ENCODE measurements around the gene CTBP2. TPM values are rescaled to one million over a fixed set of nuclear protein-coding genes. Genes with fewer than 3 reads are reported as not detected.
"Not testable (repeated sequence)": the region's sequence is repeated elsewhere in the genome, so short reads cannot be mapped to it uniquely, and the experiment has no call there.

The CTBP2 gene
- total RNA-seq, 1 donor from 2014 or later, result 109 TPM

DNA sequence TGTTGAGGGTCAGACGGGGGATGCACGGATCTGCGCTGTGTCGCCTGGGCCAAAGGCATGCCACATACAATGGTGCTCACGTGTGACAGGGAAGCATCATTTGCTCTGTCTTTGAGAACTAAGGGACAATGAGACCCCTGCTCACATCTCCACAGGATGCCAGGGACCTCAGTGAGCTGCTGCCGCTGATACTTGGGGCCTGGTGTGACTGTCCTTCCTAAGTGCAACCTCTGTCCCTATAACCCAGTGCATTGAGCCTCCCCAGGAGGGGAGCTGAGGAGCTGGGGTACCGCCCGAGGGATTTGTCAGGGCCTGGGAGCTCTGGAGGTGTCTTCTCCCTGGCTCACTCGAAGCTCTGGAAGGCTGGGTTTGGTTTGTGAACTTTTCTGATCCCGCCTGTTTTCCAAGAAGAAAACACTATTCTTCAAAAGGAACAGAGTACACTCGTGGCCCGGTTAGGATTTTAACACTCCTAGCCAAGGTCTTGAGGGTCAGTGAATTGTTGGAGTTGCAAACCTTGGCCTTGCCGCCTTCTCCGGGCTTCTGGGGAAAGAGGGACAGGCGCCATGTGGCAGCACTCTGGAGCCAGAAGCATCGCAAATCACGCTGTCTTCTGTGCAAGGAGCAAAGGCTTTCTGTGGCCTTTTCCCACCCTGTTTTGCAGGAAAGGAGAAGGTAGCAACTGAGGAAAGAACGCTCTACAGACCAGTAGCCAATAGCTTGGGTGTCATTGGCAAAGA lies 26.2 kb upstream of the CTBP2 start:
- no peak for DNase-seq (ENCODE audit: low read depth)

DNA sequence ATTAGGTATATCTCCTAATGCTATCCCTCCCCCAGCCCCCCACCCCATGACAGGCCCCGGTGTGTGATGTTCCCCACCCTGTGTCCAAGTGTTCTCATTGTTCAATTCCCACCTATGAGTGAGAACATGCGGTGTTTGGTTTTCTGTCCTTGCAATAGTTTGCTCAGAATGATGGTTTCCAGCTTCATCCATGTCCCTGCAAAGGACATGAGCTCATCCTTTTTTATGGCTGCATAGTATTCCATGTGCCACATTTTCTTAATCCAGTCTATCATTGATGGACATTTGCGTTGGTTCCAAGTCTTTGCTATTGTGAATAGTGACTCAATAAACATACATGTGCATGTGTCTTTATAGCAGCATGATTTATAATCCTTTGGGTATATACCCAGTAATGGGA lies 18.7 kb upstream of the CTBP2 start:
- DNase-seq (ENCODE audit: low read depth), result not testable (repeated sequence)

DNA sequence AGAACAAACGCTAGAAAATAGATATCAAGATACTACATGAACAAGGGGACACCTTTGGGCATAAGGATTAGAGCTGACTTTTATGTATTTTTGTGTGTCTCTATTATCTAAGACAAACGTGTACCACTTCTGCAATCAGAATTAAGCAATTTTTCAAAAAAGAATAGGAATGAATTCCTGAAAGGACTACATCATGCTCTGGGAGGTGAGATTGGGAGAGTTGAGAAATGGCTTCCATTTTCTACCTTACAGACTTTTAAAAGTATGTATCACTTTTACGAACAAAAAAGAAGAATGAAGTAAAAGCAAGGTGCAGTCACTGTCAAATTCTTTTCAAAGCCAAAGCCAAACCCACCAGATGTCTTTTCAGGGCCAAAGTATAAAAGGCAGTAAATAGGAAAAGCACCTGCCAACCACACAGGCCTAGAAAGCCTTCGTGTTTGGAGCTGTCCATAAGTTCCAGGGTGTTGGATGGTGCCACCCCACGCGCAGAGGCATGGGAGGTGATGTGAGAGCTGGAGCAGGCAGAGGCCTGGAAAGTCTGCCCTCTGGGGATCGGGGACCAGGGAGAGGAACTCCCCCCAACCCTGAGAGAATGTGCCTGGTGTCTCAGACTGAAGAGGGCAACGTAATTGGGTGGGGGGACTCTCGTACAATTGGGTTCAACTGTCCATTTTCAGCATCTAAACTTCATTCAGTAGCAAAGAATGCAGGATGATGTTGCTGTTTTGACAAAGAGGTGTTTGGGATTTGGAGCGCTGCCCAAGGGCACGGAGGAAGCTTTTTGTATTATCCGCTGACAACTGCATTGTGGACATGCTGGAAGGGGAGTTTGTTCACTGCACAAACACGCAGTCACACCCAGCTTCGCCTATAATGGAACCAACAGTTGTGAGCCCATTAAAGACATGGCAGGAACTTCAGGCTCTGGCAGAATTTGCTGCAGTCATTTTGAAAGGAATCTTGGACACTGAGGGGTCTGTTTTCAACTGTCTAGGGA lies 17.6 kb upstream of the CTBP2 start:
- DNase-seq (ENCODE audit: low read depth), result no peak

DNA sequence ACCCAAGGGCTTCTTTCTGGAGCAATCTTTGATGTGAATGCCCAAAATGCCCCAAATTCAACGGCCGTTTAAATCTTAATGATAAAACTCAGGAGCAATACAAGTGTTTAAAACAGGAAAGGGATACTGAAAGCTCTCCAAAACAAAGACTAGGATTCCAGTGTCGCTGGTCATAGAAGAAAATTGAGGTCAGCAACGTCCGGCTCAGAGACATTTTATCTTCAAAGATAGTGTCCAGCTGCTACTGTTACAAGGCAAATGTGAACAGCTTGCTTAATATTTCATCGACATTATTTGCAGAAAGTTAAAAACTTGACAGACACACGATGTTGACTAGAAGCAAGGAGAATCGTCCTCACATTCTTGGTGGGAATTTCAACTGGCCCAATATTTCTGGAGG lies 15.4 kb upstream of the CTBP2 start:
- DNase-seq (ENCODE audit: low read depth), result no peak

DNA sequence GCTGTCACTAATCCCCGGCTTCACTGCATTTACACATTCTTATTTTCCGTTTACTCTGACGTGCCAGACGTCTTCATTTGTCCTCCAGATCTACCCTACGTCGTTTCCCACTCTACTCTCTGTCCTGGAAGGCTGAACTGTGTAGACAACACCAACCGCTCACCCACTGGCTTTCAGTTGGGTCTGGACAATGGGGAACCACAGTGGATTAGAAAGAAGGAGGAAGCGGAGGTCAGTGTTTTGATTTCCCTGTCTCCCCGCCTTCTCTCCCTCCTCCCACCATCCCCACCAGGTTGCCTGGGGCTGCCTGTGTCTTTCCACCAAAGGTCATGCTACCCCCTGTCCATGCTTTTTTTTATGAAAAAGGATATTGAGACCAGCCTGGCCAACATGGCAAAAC lies 14.0 kb upstream of the CTBP2 start:
- DNase-seq (ENCODE audit: low read depth), result no peak

DNA sequence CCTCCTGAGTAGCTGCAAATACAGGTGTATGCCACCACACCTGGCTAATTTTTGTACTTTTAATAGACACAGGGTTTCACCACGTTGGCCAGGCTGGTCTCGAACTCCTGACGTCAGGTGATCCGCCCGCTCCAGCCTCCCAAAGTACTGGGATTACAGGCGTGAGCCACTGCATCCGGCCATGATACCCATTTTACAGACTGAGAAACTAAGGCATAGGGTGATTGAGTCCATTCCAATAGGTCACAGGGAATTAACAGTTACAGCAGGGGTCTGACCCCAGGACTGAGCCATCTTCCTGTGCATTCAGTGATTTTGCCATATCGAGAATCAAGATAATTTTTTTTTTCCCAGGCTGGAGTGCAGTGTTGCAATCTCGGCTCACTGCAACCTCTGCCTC lies 12.3 kb upstream of the CTBP2 start:
- no peak for DNase-seq (ENCODE audit: low read depth)

DNA sequence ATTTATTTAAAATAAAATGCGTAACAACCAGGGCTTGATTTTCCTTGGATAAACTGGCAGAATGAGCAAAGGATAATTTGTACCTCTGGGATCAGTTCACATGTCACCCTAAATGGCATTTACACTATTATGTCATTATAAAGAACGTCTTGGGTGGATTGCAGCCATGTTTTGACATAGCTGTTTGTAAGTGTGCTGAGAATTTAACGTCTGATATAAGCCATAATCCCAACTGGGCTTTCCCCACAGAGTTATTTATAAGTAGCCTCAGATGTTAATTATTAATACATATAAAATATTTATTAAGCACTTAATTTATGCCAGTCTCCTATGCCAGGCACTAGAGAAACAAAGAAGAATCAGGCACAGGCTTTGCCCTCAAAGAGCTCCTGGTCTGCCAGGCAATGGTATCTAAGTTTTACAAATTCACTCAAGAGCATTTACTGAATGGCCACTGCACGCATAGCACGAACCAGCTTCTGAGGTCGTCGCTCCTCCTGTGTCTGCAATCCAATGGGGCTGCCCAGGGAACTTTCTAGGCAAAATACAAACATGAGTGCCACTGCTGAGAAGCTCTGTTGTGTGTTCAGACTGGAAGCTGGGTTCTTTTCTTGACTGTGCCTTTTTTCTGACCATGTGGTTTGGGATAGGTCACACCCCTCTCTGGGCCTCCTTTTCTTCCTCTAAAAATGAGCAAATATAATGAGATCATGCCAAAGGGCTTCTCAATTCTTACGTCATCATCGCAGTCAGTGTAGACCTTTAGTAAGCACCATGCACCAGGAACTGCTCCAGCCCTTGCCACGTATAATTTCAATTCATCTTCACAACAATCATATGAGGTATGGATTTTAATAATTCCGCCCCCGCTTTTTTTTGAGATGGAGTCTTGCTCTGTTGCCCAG lies 11.3 kb upstream of the CTBP2 start:
- DNase-seq (ENCODE audit: low read depth), result no peak

DNA sequence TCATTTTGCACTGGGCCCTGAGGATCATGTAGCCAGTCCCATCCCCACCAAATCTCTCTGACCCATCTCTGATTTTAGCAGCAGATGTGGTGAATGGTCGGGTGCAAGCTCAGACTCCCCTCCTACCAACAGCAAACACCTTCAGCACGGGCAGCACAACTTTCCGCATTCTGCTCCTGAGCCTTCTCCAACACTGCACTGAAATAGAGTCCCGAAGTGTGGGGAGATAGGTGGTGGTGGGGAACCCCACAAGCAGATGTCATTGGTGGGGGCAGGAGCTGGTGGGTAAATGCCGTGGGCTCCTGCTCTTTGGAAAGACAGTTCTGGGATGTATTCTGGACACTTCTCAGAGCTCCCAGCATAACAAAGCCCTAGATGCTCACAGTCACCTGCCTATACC lies 9.6 kb upstream of the CTBP2 start:
- DNase-seq (ENCODE audit: low read depth), result no peak

DNA sequence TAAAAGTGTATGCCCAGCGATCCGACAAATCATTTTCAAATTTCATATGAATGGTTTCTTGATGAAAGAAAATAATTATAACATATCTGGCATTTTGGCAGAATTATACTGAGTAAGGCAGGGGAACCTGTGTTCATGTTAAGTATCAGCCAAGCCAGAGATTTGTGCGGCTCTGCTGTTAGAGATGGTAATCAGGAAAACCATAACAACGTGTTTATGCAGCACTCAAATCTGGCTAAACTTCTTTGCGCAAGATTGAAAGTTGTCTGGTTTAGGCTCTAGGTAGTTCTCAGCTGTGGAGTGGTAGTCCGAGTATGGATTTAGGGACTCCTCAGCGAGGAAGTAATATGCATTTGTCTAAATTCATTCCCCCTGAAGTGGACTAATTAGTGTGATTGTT lies 8.9 kb upstream of the CTBP2 start:
- no peak for DNase-seq (ENCODE audit: low read depth)

DNA sequence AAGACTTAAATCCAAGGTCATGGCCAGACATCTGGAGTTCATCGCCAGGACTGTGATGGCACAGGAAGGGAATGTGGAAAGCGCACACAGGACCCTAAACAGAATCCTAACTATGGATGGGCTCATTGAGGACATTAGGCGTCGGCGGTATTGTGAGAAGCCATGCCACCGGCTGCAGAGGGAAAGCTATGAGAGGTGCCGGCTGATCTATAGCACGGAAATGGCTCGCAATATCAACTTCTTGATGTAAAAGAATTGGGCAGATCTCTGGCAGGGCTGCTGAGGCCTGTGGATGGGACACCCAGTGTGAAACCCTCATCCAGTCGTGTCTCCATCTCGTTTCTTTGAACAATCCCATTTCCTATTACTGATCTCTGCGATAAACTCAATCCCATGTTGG lies 6.3 kb upstream of the CTBP2 start:
- no peak for DNase-seq (ENCODE audit: low read depth)

DNA sequence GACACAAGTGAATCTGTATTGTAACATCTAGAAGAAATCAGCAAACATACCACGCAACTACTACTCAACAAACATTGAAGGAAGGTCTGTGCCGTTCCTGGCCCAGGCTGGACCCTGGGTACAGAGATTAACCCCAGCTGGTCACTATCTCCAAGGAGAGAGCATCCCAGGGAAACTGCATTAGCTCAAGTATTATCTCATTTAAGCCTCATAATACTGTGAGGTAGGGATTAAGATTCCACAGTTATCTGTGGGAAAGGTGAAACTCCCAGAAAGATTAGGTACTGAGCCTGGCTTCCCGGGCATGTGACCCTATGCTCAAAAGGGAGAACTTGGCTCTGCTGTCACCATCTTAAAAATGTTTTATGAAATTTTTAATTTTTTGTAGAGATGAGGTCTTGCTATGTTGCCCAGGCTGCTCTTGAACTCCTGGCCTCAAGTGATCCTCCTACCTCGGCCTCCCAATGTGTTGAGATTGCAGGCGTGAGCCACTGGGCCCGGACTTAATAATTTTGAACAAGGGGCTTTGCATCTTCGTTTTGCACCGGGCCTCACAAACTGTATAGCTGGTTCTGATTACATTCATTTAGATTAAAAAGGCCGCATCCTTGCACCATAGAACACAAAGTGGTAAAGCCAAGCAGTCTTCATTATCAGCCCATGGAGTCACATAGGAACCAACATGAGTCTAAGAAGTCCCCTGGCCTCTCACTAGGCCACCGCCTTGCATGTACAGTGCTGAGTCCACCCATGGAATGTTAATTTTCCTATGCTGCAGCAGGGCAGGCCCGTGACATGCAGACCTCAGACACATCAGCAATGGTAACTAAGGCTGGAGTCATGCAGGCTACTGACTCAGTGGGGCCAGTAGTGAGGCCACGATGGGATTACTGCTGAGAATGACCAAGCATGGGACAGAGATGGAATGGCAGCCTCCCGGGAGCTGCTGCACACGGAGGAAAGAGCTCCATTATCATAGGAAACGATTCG lies 5.5 kb upstream of the CTBP2 start:
- no peak for DNase-seq (ENCODE audit: low read depth)

DNA sequence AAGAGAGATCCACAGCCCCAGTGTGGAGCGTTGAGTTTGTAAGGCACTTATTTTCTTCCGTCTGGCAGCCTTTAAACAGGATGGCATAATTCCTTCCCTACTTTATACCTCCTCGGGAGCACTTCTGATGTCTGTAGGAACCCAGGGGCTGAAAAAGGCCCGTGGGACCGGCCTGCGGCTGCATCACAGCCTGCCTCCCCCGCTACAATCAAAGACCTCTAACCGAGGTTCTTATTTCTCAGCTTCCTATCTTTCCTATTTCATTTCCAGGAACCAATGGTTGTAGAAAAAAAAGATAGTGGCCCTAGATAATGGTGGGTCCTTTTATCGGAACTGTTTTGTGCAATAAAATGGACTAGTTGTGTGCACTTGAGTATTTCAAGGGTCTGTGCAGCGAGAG lies 4.1 kb upstream of the CTBP2 start:
- no peak for DNase-seq (ENCODE audit: low read depth)

DNA sequence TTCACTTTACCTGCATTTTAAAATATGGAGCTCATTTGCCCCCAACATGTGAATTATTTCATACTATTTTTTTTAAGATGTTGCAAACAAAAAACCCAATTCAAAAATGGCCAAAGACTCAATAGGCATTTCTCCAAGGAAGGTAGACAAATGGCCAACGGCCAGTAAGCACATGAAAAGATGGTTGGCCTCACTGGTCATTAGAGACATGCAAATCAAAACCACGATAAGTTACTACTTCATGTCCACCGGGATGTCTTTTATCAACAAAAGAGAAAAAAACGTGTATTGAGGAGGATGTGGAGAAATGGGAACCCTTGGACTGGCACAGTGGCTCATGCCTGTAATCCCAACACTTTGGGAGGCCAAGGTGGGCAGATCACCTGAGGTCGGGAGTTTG lies 3.4 kb upstream of the CTBP2 start:
- DNase-seq (ENCODE audit: low read depth), result no peak

DNA sequence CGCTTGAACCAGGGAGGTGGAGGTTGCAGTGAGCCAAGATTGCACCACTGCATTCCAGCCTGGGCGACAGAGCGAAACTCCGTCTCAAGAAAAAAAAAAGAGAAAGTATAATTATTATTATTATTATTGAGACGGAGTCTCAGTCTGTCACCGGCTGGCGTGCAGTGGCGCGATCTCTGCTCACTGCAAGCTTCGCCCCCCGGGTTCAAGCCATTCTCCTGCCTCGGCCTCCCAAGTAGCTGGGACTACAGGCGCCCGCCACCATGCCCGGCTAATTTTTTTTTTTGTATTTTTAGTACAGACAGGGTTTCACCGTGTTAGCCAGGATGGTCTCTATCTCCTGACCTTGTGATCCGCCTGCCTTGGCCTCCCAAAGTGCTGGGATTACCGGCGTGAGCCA lies 2.9 kb upstream of the CTBP2 start:
- not testable (repeated sequence) for DNase-seq (ENCODE audit: low read depth)

DNA sequence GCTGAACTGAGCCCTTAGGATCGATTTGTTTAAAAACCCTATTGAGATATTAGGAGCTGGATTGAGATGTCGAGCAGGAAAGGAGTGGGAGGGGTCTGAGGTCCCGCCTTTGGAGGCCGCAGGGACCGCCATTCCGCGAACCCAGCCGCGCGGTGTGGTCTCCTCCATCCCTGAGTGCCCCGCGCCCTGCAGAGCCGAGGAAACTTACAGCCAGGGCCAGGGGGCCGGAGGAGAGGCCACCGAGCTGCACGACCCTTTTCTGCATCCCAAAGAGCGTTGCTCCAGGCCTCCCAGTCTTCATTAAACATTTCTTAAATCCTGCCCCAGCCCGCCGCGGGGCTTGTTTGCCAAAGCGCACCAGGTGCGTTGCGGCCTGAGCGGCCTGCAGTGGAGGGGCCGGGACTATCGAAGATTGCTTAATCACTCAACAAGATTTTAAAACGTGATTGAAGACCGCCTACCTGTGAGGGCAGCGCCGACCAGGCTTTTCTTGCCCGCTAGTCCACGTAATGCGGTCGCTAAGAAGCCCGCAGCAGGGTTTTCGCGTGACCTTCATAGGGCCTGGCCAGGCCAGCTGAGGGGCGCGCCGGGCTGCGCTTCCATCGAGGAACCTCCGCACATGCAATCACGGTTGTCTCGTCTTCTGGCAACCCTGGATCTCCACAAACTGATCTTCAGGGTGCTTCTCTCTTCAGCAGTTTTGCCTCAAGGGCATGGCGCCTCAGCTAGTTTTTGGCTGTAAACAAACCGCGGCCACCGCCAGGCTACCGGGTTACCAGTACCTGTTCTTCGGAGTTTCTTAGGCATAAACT lies 2.0 kb upstream of the CTBP2 start:
- DNase-seq (ENCODE audit: low read depth), result no peak

DNA sequence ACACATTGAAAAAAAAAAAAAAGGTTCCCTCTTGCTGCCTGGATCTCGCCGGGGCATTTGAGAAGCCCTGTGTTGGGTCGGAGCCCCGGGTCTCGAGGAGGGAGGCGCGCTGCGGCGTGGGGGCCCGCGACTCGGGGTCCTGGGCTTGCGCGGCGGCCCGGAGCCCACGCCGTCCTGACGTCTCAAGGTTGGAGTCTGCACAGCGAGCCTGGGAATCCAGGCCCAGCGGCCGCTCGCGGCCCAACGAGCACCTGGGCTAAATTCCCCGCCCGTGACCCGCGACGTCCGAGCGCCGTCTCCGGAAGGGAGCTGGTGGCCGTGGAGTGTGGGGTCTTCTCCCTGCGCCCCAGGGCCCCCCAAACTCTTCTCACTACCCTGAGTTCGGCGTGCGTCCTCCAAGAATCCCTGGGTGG lies 1.4 kb upstream of the CTBP2 start:
- no peak for DNase-seq (ENCODE audit: low read depth)

DNA sequence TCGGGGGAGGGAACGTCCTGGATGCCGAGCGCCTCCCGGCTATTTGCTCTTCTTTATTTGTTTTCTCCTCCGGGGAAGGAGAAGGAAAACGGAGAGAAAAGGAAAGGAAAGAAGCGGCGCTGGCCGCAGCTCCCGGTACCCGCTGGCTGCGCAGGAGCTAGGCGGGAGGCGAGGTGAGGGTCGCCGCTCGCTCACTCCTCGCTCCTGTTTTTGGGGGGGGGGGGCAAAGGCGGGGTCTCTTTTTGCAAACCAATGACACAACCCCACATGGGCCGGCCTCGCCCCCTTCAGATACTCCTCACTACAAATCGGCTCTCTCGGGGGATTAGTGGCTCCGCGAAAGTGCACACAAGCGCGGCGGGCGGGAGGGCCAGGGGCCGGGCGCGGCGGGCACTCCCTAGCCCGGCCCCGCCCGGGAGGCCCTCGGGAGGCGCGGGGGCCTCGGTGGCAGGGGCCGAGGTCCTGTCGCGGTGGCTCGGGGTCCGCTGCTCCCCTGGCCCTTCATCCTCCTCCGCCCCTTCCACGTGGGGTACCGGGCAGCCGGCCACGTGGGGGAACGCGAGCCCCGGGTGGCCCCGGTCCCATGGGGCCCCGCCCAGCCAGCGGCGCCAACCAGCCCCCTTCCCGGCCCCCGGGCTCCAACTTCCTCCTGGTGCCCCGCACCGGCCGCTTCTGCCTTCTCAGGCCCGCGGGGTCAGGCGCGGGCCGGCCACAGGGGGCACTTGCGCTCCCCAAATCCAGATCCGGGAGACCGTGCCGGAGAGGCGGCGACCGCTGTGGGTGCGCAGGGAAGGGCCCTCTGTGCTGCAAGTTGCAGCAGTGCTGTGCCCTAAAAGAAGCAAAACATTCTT lies 718 bp upstream of the CTBP2 start:
- DNase-seq (ENCODE audit: low read depth), result peak; percentile 66

DNA sequence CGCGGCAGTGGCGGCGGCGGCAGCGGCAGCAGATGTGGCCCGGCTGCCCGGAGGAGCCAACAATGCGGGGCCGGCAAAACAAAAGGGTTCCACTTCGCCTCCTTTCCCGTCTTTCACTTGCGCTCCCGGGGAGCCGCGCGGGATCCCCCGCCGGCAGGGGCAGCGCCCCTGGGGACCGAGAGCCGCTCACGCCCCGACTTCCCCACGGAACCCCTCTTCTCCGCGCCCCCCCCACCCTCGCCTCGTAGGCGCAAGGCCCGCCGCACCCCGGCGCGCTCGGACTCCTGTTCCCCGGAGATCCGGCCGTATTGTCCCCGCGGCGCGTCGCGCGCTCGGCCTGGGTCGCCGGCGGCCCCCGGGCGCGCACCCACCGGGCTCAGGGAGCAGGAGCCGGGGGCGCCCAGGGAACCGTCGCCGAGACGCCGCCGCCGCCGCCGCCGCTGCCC lies 854 bp downstream of the CTBP2 start:
- DNase-seq (ENCODE audit: low read depth), result no peak

Measured in renal cortical epithelial cell (primary cell).